Measurements from ENCODE around the gene PRDM16. TPM values are rescaled to one million over a fixed set of nuclear protein-coding genes. Genes with fewer than 3 reads are reported as not detected.

The PRDM16 gene
- polyA plus RNA-seq, 1 donor: 0.62 TPM

- DNase-seq (ENCODE audit: low read depth): no peak
Measured at GRCh38 chr1:3298197-3298596, 229.2 kb downstream of the PRDM16 start.

- no peak for DNase-seq (ENCODE audit: low read depth)
Measured at GRCh38 chr1:3304246-3304645, 235.2 kb downstream of the PRDM16 start.

- DNase-seq (ENCODE audit: low read depth): no peak
Measured at GRCh38 chr1:3304692-3305091, 235.7 kb downstream of the PRDM16 start.

GRCh38 chr1:3305156-3305555 is 236.2 kb downstream of the PRDM16 start:
- no peak for DNase-seq (ENCODE audit: low read depth)

- no peak for DNase-seq (ENCODE audit: low read depth)
Measured at GRCh38 chr1:3306583-3307291, 237.7 kb downstream of the PRDM16 start.

GRCh38 chr1:3307359-3307758 is 238.4 kb downstream of the PRDM16 start:
- DNase-seq (ENCODE audit: low read depth): no peak

- DNase-seq (ENCODE audit: low read depth): no peak
Measured at GRCh38 chr1:3308053-3308452, 239.1 kb downstream of the PRDM16 start.

GRCh38 chr1:3310718-3311400 is 241.9 kb downstream of the PRDM16 start:
- DNase-seq (ENCODE audit: low read depth): no peak

GRCh38 chr1:3311711-3312110 is 242.7 kb downstream of the PRDM16 start:
- no peak for DNase-seq (ENCODE audit: low read depth)

GRCh38 chr1:3312310-3312897 is 243.4 kb downstream of the PRDM16 start:
- peak; percentile 38 for DNase-seq (ENCODE audit: low read depth)

GRCh38 chr1:3312898-3313575 is 244.0 kb downstream of the PRDM16 start:
- peak; percentile 79 for DNase-seq (ENCODE audit: low read depth)

- DNase-seq (ENCODE audit: low read depth): peak; percentile 65
Measured at GRCh38 chr1:3313576-3313950, 244.6 kb downstream of the PRDM16 start.

- DNase-seq (ENCODE audit: low read depth): no peak
Measured at GRCh38 chr1:3314491-3315381, 245.7 kb downstream of the PRDM16 start.

GRCh38 chr1:3315399-3316339 is 246.7 kb downstream of the PRDM16 start:
- DNase-seq (ENCODE audit: low read depth): no peak

GRCh38 chr1:3316340-3316943 is 247.4 kb downstream of the PRDM16 start:
- no peak for DNase-seq (ENCODE audit: low read depth)

- no peak for DNase-seq (ENCODE audit: low read depth)
Measured at GRCh38 chr1:3317456-3317855, 248.5 kb downstream of the PRDM16 start.

- no peak for DNase-seq (ENCODE audit: low read depth)
Measured at GRCh38 chr1:3318329-3318728, 249.3 kb downstream of the PRDM16 start.

GRCh38 chr1:3319874-3320245 is 250.9 kb downstream of the PRDM16 start:
- no peak for DNase-seq (ENCODE audit: low read depth)

- no peak for DNase-seq (ENCODE audit: low read depth)
Measured at GRCh38 chr1:3320246-3321152, 251.5 kb downstream of the PRDM16 start.
